GM23338 (cell line): ENCODE results near the gene FAM174A. TPM values are rescaled to one million over a fixed set of nuclear protein-coding genes. Genes with fewer than 3 reads are reported as not detected.

Experiments
- ATAC-seq: fragments of 200-7000 bp; cut with Tn5 transposase; 3 replicates; pipeline ENCODE4 v1.9.1; 2020
- DNase-seq: peaks from one replicate; pipeline ENCODE4 v3.0.0-alpha.2; 2015; ENCODE audit warnings: low spot score
- H2AFZ ChIP-seq: fragments of 200-600 bp; sonication (generic); 2 replicates; pipeline ENCODE4 v1.8.0; 2016; ENCODE audit warnings: antibody characterized with exemption, mild to moderate bottlenecking, moderate library complexity
- H3F3A ChIP-seq: fragments of 200-600 bp; sonication (generic); replicated peaks from 2 replicates; pipeline ENCODE4 v1.8.0; 2017; ENCODE audit warnings: antibody characterized with exemption, mixed run types, low read depth
- H3K27ac ChIP-seq: fragments of 200-600 bp; sonication (generic); 2 replicates; pipeline ENCODE4 v1.6.1; 2016; ENCODE audit warnings: low read depth
- H3K27me3 ChIP-seq: fragments of 200-600 bp; sonication (generic); 2 replicates; pipeline ENCODE4 v1.8.0; 2016; ENCODE audit warnings: mild to moderate bottlenecking, mixed run types, moderate library complexity; ENCODE audit not compliant: insufficient read depth
- H3K36me3 ChIP-seq: fragments of 200-600 bp; sonication (generic); 2 replicates; pipeline ENCODE4 v1.8.0; 2016; ENCODE audit warnings: mild to moderate bottlenecking; ENCODE audit not compliant: insufficient read depth
- H3K4me1 ChIP-seq: fragments of 200-600 bp; sonication (generic); 2 replicates; pipeline ENCODE4 v1.8.0; 2016; ENCODE audit warnings: mild to moderate bottlenecking, moderate library complexity; ENCODE audit not compliant: insufficient read depth
- H3K4me2 ChIP-seq: fragments of 200-600 bp; sonication (generic); 2 replicates; pipeline ENCODE4 v1.7.1; 2017; ENCODE audit warnings: mixed run types
- H3K4me3 ChIP-seq: fragments of 200-600 bp; sonication (generic); 2 replicates; pipeline ENCODE4 v1.6.1; 2016; ENCODE audit warnings: mixed run types
- H3K79me2 ChIP-seq: fragments of 200-600 bp; sonication (generic); replicated peaks from 2 replicates; pipeline ENCODE4 v1.8.0; 2017; ENCODE audit warnings: mild to moderate bottlenecking; ENCODE audit not compliant: insufficient read depth
- H3K9me2 ChIP-seq: fragments of 200-600 bp; sonication (generic); 2 replicates; pipeline ENCODE4 v1.8.0; 2017; ENCODE audit not compliant: insufficient read depth
- H4K20me1 ChIP-seq: fragments of 200-600 bp; sonication (generic); replicated peaks from 2 replicates; pipeline ENCODE4 v1.8.0; 2017; ENCODE audit warnings: mild to moderate bottlenecking; ENCODE audit not compliant: insufficient read depth
- H3K27ac Mint-ChIP-seq: 2 replicates; pipeline ENCODE4 v1.8.0; 2020; ENCODE audit warnings: inconsistent platforms, mild to moderate bottlenecking, moderate library complexity, mixed read lengths
- H3K27me3 Mint-ChIP-seq: 3 replicates; pipeline ENCODE4 v1.8.0; 2022; ENCODE audit warnings: low read depth, mild to moderate bottlenecking, moderate library complexity, mixed read lengths, inconsistent platforms; ENCODE audit not compliant: insufficient read depth, poor library complexity
- H3K36me3 Mint-ChIP-seq: 3 replicates; pipeline ENCODE4 v1.8.0; 2021; ENCODE audit warnings: low read depth, mild to moderate bottlenecking, inconsistent platforms, moderate library complexity, mixed read lengths
- H3K4me1 Mint-ChIP-seq: 3 replicates; pipeline ENCODE4 v1.8.0; 2020; ENCODE audit warnings: mild to moderate bottlenecking, inconsistent platforms, mixed read lengths
- H3K4me3 Mint-ChIP-seq: 3 replicates; pipeline ENCODE4 v1.8.0; 2021; ENCODE audit warnings: moderate library complexity, mild to moderate bottlenecking, inconsistent platforms, mixed read lengths
- H3K9me3 Mint-ChIP-seq: 3 replicates; pipeline ENCODE4 v1.8.0; 2020; ENCODE audit warnings: moderate library complexity, mild to moderate bottlenecking, inconsistent platforms, mixed read lengths
- CREB1 ChIP-seq: fragments of 250-450 bp; sonication (Bioruptor Pico); IDR thresholded peaks from 2 replicates; pipeline ENCODE4 v1.5.0; 2020; ENCODE audit warnings: low read depth, mild to moderate bottlenecking, moderate library complexity
- ETS1 ChIP-seq: IDR thresholded peaks from 2 replicates; pipeline ENCODE4 v1.6.1; 2016; ENCODE audit warnings: antibody characterized with exemption
- EZH2 ChIP-seq: fragments of 200-600 bp; sonication (generic); IDR thresholded peaks from one replicate; pipeline ENCODE4 v1.8.0; 2017; ENCODE audit warnings: antibody characterized with exemption, mild to moderate bottlenecking, low read depth; ENCODE audit not compliant: unreplicated experiment
- EZH2phosphoT487 ChIP-seq: fragments of 200-600 bp; sonication (generic); IDR thresholded peaks from one replicate; pipeline ENCODE4 v1.8.1; 2018; ENCODE audit warnings: antibody characterized with exemption; ENCODE audit not compliant: unreplicated experiment
- JUNB ChIP-seq: IDR thresholded peaks from one replicate; pipeline ENCODE4 v1.6.1; 2016; ENCODE audit warnings: antibody characterized with exemption; ENCODE audit not compliant: unreplicated experiment
- NANOG ChIP-seq: IDR thresholded peaks from 2 replicates; pipeline ENCODE4 v1.6.1; 2016; ENCODE audit warnings: antibody characterized with exemption, borderline replicate concordance
- POLR2AphosphoS5 ChIP-seq: IDR thresholded peaks from 2 replicates; pipeline ENCODE4 v1.6.1; 2016; ENCODE audit warnings: antibody characterized with exemption, low read depth
- REST ChIP-seq: IDR thresholded peaks from one replicate; pipeline ENCODE4 v1.6.1; 2018; ENCODE audit warnings: antibody characterized with exemption; ENCODE audit not compliant: unreplicated experiment
- ZNF114 ChIP-seq: fragments of 250-450 bp; sonication (Bioruptor Pico); IDR thresholded peaks from 2 replicates; pipeline ENCODE4 v1.5.0; 2020; ENCODE audit warnings: mild to moderate bottlenecking, moderate library complexity
- ZNF462 ChIP-seq: fragments of 250-450 bp; sonication (Bioruptor Pico); IDR thresholded peaks from 2 replicates; pipeline ENCODE4 v1.5.0; 2020; ENCODE audit warnings: mild to moderate bottlenecking, moderate library complexity
- polyA plus RNA-seq: library from polyadenylated mRNA; unstranded; fragments of >200 nt; fragmentation: Nextera tagmentation; extraction: Ambion mirVana; gene quantifications from 2 replicates; pipeline ENCODE4 v1.2.1, GENCODE V29; 2016
- total RNA-seq: library from RNA; depleted of rRNA; stranded (reverse); fragments of >200 nt; shearing (Covaris generic); gene quantifications from 2 replicates; pipeline ENCODE4 v1.2.3, GENCODE V29; 2014
- TF ChIP-seq, protein P1 (sequence below), 2 experiments: fragments of 200-600 bp in 1 of 2; sonication (generic) in 1 of 2; conservative IDR thresholded peaks; 2 replicates each; pipeline versions ENCODE4 v1.5.1 to v1.6.1; 2016 to 2017; ENCODE audit warnings: antibody characterized with exemption in 2 of 2, low read depth in 2 of 2, mild to moderate bottlenecking in 2 of 2, moderate library complexity in 1 of 2

Gene FAM174A
- total and polyA plus RNA-seq, 2 experiments from 2014 or later: 5.6 to 9.5 TPM

DNA sequence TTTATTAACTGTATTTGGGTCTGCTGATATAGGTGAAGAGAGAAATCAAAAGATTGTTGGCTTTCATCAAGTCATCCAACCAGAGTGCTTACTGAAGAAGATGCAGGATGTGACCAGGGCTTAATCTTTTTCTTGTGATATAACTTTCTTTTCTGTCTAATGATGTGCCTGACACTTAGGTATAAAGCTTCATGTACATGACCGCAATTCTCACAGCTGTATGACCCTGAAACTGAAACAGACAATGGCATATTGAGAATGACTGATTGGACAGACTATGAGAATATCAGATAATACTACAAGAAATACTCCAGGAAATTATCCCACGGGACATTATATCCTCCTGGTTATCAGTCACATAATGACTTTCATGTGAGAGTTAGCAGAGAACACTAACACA, 32.5 kb upstream of the FAM174A start (continued):
- TF ChIP-seq, protein P1, sequence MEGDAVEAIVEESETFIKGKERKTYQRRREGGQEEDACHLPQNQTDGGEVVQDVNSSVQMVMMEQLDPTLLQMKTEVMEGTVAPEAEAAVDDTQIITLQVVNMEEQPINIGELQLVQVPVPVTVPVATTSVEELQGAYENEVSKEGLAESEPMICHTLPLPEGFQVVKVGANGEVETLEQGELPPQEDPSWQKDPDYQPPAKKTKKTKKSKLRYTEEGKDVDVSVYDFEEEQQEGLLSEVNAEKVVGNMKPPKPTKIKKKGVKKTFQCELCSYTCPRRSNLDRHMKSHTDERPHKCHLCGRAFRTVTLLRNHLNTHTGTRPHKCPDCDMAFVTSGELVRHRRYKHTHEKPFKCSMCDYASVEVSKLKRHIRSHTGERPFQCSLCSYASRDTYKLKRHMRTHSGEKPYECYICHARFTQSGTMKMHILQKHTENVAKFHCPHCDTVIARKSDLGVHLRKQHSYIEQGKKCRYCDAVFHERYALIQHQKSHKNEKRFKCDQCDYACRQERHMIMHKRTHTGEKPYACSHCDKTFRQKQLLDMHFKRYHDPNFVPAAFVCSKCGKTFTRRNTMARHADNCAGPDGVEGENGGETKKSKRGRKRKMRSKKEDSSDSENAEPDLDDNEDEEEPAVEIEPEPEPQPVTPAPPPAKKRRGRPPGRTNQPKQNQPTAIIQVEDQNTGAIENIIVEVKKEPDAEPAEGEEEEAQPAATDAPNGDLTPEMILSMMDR (conservative IDR thresholded peaks at IDR 0.05; ENCODE audit: low read depth in 2 of 2): no peak

GRCh38 chr5:100505984-100506670, 29.0 kb upstream of the FAM174A start:
- no peaks in the 10 kb centered on the region for H3K9me3 Mint-ChIP-seq
- ATAC-seq (no peak), DNase-seq (no peak)
- H3K27me3 ChIP-seq: no peaks in the 10 kb centered on the region
- H3K4me1 Mint-ChIP-seq: no peaks in the 10 kb centered on the region
- no peaks in the 10 kb centered on the region for H3K36me3 Mint-ChIP-seq
- no peak overlapping the region for H3K27ac Mint-ChIP-seq
- no peaks in the 10 kb centered on the region for H3K36me3 ChIP-seq
- H3K9me2 ChIP-seq: no peaks in the 10 kb centered on the region
- H3K4me3 Mint-ChIP-seq: no peak overlapping the region
- no peaks in the 10 kb centered on the region for H4K20me1 ChIP-seq
- no peak overlapping the region for H3K27ac ChIP-seq
- no peak overlapping the region for H3K4me3 ChIP-seq
- no peaks in the 10 kb centered on the region for H3K4me1 ChIP-seq
- no peaks in the 10 kb centered on the region for H3K79me2 ChIP-seq
- no peak overlapping the region for H3K4me2 ChIP-seq
- H3K27me3 Mint-ChIP-seq: no peaks in the 10 kb centered on the region
- no peak overlapping the region for H2AFZ ChIP-seq
- no peaks in the 10 kb centered on the region for H3F3A ChIP-seq
- TF ChIP-seq JUNB: no peak
- TF ChIP-seq ETS1: no peak
- no peak for TF ChIP-seq ZNF462 (CRISPR knock-in tag)
- TF ChIP-seq REST: no peak
- TF ChIP-seq EZH2: no peak
- TF ChIP-seq CREB1: no peak
- TF ChIP-seq NANOG: no peak
- no peak for TF ChIP-seq POLR2AphosphoS5
- TF ChIP-seq EZH2phosphoT487: no peak
- TF ChIP-seq ZNF114 (CRISPR knock-in tag): no peak
